BLaER1 treated with 17β-estradiol and CSF1 and Interleukin-3, amounts not matched to agents 10 nM and 100 nM (cell line): ENCODE measurements around the gene ACACB.

Source experiments
- H3K27ac ChIP-seq, 11 experiments: shearing (Covaris generic); formaldehyde crosslinking; 2 replicates each; pipeline ENCODE4 v1.8.1; 2022
- H3K27me3 ChIP-seq, 11 experiments: shearing (Covaris generic); formaldehyde crosslinking; 2 replicates each; pipeline ENCODE4 v1.8.1; 2022
- H3K36me3 ChIP-seq, 11 experiments: shearing (Covaris generic); formaldehyde crosslinking; 2 replicates each; pipeline ENCODE4 v1.8.1; 2022
- H3K4me1 ChIP-seq, 10 experiments: shearing (Covaris generic); formaldehyde crosslinking; 2 replicates each; pipeline ENCODE4 v1.8.1; 2022
- H3K4me2 ChIP-seq, 11 experiments: shearing (Covaris generic); formaldehyde crosslinking; 2 replicates each; pipeline ENCODE4 v1.8.1; 2022
- H3K4me3 ChIP-seq, 10 experiments: shearing (Covaris generic); formaldehyde crosslinking; 2 replicates each; pipeline ENCODE4 v1.8.1; 2022
- H3K9ac ChIP-seq, 11 experiments: shearing (Covaris generic); formaldehyde crosslinking; 2 replicates each; pipeline ENCODE4 v1.8.1; 2022
- H3K9me3 ChIP-seq, 11 experiments: shearing (Covaris generic); formaldehyde crosslinking; replicated peaks in 1 of 11; 2 replicates each; pipeline ENCODE4 v1.8.1; 2022
- H4K20me1 ChIP-seq, 11 experiments: shearing (Covaris generic); formaldehyde crosslinking; 2 replicates each; pipeline ENCODE4 v1.8.1; 2022
- Cebpa-rat ChIP-seq, 11 experiments: shearing (Covaris generic); IDR thresholded peaks; 2 replicates each; pipeline ENCODE4 v1.8.1; 2022

ACACB gene

GRCh38 chr12:109186993-109187653 lies 70.7 kb downstream of the ACACB start:
- Histone ChIP-seq H3K36me3 (peaks cover 0 to 4% (median 0%) of the 10 kb centered on the region in 11 experiments; a peak in 2 of 22 replicates), H3K4me1 (no peaks in the 10 kb centered on the region), H3K9me3 (no peaks in the 10 kb centered on the region), H3K27me3 (no peaks in the 10 kb centered on the region), H3K4me3 (no peak overlapping the region), H3K9ac (no peak overlapping the region), H4K20me1 (no peaks in the 10 kb centered on the region), H3K4me2 (no peak overlapping the region), H3K27ac (no peak overlapping the region)
- TF ChIP-seq Cebpa-rat (IDR thresholded peaks at IDR 0.05): no peak

GRCh38 chr12:109188108-109188712 lies 71.8 kb downstream of the ACACB start:
- no peaks in the 10 kb centered on the region for H3K9me3 ChIP-seq
- H3K27ac ChIP-seq: no peak overlapping the region
- no peak for TF ChIP-seq Cebpa-rat (IDR thresholded peaks at IDR 0.05)
- peaks cover 0 to 4% (median 0%) of the 10 kb centered on the region in 11 experiments; a peak in 2 of 22 replicates for H3K36me3 ChIP-seq
- no peak overlapping the region for H3K4me3 ChIP-seq
- H3K4me1 ChIP-seq: no peaks in the 10 kb centered on the region
- H3K4me2 ChIP-seq: no peak overlapping the region
- H3K27me3 ChIP-seq: no peaks in the 10 kb centered on the region
- H4K20me1 ChIP-seq: no peaks in the 10 kb centered on the region
- no peak overlapping the region for H3K9ac ChIP-seq

- no peaks in the 10 kb centered on the region for H4K20me1 ChIP-seq
- H3K4me1 ChIP-seq: no peaks in the 10 kb centered on the region
- H3K27me3 ChIP-seq: no peaks in the 10 kb centered on the region
- no peak overlapping the region for H3K4me2 ChIP-seq
- H3K9ac ChIP-seq: no peak overlapping the region
- no peaks in the 10 kb centered on the region for H3K9me3 ChIP-seq
- no peak overlapping the region for H3K4me3 ChIP-seq
- H3K36me3 ChIP-seq: peaks cover 0 to 11% (median 0%) of the 10 kb centered on the region in 11 experiments; a peak in 2 of 22 replicates
- no peak for TF ChIP-seq Cebpa-rat (IDR thresholded peaks at IDR 0.05)
- no peak overlapping the region for H3K27ac ChIP-seq
Observed at GRCh38 chr12:109189291-109189690, 72.9 kb downstream of the ACACB start.

- Histone ChIP-seq H3K9me3 (peaks cover 0 to 8% (median 0%) of the 10 kb centered on the region in 11 experiments; a peak in 2 of 22 replicates), H3K4me3 (no peak overlapping the region), H4K20me1 (no peaks in the 10 kb centered on the region), H3K36me3 (peaks cover 0 to 15% (median 0%) of the 10 kb centered on the region in 11 experiments; a peak in 6 of 22 replicates), H3K4me1 (no peaks in the 10 kb centered on the region), H3K4me2 (no peak overlapping the region), H3K27ac (no peak overlapping the region), H3K9ac (no peak overlapping the region), H3K27me3 (no peaks in the 10 kb centered on the region)
- TF ChIP-seq Cebpa-rat (IDR thresholded peaks at IDR 0.05): no peak
Observed at GRCh38 chr12:109191621-109192250, 75.3 kb downstream of the ACACB start.

- Histone ChIP-seq H3K27me3 (no peaks in the 10 kb centered on the region), H3K9ac (no peak overlapping the region), H4K20me1 (no peaks in the 10 kb centered on the region), H3K9me3 (peaks cover 0 to 9% (median 0%) of the 10 kb centered on the region in 11 experiments; a peak in 2 of 22 replicates), H3K27ac (no peak overlapping the region), H3K4me3 (no peak overlapping the region), H3K36me3 (peaks cover 0 to 19% (median 0%) of the 10 kb centered on the region in 11 experiments; a peak in 6 of 22 replicates), H3K4me2 (no peak overlapping the region), H3K4me1 (no peaks in the 10 kb centered on the region)
- TF ChIP-seq Cebpa-rat (IDR thresholded peaks at IDR 0.05): no peak
Observed at GRCh38 chr12:109192358-109192757, 76.0 kb downstream of the ACACB start.

GRCh38 chr12:109193896-109194295 lies 77.5 kb downstream of the ACACB start:
- H3K4me1 ChIP-seq: no peaks in the 10 kb centered on the region
- H3K4me2 ChIP-seq: no peak overlapping the region

GRCh38 chr12:109196332-109196731 lies 79.9 kb downstream of the ACACB start:
- no peak for TF ChIP-seq Cebpa-rat (IDR thresholded peaks at IDR 0.05)
- no peak overlapping the region for H3K27ac ChIP-seq
- no peaks in the 10 kb centered on the region for H3K27me3 ChIP-seq
- no peaks in the 10 kb centered on the region for H3K4me1 ChIP-seq
- no peak overlapping the region for H3K4me2 ChIP-seq
- no peaks in the 10 kb centered on the region for H4K20me1 ChIP-seq
- H3K36me3 ChIP-seq: peaks cover 0 to 19% (median 0%) of the 10 kb centered on the region in 11 experiments; a peak in 6 of 22 replicates
- peaks cover 0 to 9% (median 0%) of the 10 kb centered on the region in 11 experiments; a peak in 2 of 22 replicates for H3K9me3 ChIP-seq
- no peak overlapping the region for H3K4me3 ChIP-seq
- H3K9ac ChIP-seq: no peak overlapping the region

More at GRCh38 chr12:109193896-109194295, 77.5 kb downstream of the ACACB start:
- Histone ChIP-seq H3K9me3 (peaks cover 0 to 9% (median 0%) of the 10 kb centered on the region in 11 experiments; a peak in 2 of 22 replicates), H4K20me1 (no peaks in the 10 kb centered on the region), H3K9ac (no peak overlapping the region), H3K36me3 (peaks cover 0 to 19% (median 0%) of the 10 kb centered on the region in 11 experiments; a peak in 6 of 22 replicates), H3K27me3 (no peaks in the 10 kb centered on the region), H3K27ac (no peak overlapping the region), H3K4me3 (no peak overlapping the region)
- no peak for TF ChIP-seq Cebpa-rat (IDR thresholded peaks at IDR 0.05)

GRCh38 chr12:109197327-109197726 lies 80.9 kb downstream of the ACACB start:
- H4K20me1 ChIP-seq: no peaks in the 10 kb centered on the region
- H3K9me3 ChIP-seq: peaks cover 0 to 9% (median 0%) of the 10 kb centered on the region in 11 experiments; a peak in 2 of 22 replicates
- H3K4me3 ChIP-seq: no peak overlapping the region
- TF ChIP-seq Cebpa-rat (IDR thresholded peaks at IDR 0.05): no peak
- peaks cover 0 to 19% (median 0%) of the 10 kb centered on the region in 11 experiments; a peak in 6 of 22 replicates for H3K36me3 ChIP-seq
- no peaks in the 10 kb centered on the region for H3K4me1 ChIP-seq
- no peaks in the 10 kb centered on the region for H3K27me3 ChIP-seq
- H3K27ac ChIP-seq: no peak overlapping the region
- no peak overlapping the region for H3K9ac ChIP-seq
- no peak overlapping the region for H3K4me2 ChIP-seq

- Histone ChIP-seq H3K27ac (no peak overlapping the region), H3K36me3 (peaks cover 0 to 12% (median 0%) of the 10 kb centered on the region in 11 experiments; a peak in 6 of 22 replicates), H3K27me3 (no peaks in the 10 kb centered on the region), H3K9me3 (peaks cover 0 to 9% (median 0%) of the 10 kb centered on the region in 11 experiments; a peak in 2 of 22 replicates), H4K20me1 (no peaks in the 10 kb centered on the region), H3K4me1 (no peaks in the 10 kb centered on the region), H3K4me2 (no peak overlapping the region), H3K9ac (no peak overlapping the region), H3K4me3 (no peak overlapping the region)
- no peak for TF ChIP-seq Cebpa-rat (IDR thresholded peaks at IDR 0.05)
Observed at GRCh38 chr12:109199324-109199723, 82.9 kb downstream of the ACACB start.
